ENCODE data around the gene CAMTA1.
"Not testable (repeated sequence)": the region's sequence is repeated elsewhere in the genome, so short reads cannot be mapped to it uniquely, and the experiment has no call there.

The CAMTA1 gene

DNA sequence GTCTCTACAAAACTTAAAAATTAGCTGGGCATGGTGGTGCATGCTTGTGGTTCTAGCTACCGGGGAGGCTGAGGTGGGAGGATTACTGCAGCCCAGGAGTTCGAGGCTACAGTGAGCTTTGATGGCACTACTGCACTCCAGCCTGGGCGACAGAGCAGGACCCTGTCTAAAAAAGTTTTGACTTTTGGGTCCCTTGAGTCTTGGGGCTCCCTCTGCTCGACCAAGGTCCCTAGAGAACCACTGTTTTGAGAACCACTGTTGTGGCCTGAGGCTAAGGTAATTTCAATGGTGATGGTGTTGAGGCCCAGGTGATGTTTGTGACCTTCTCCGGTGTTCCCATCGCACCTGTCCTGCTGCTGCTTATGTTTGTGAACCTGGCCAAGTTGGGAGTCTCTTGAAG lies 3.1 kb upstream of the CAMTA1 start:
- DNase-seq: no peak

DNA sequence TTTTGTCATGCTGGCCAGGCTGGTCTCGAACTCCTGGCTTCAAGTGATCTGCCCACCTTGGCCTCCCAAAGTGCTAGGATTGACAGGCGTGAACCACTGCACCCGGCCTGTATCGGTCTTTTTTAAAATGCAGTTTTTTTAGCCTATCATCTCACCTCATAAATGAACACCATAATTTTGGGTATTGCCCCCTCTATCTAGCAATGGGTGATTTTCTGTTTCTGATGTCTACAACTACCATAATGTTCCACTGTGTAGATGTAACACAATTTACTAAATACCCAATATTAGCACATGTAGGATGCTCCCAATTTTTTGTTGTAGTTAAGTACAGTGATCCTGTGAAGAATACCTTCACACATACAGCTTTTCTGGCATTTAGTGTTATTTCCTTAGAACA lies 2.0 kb upstream of the CAMTA1 start:
- DNase-seq: no peak

DNA sequence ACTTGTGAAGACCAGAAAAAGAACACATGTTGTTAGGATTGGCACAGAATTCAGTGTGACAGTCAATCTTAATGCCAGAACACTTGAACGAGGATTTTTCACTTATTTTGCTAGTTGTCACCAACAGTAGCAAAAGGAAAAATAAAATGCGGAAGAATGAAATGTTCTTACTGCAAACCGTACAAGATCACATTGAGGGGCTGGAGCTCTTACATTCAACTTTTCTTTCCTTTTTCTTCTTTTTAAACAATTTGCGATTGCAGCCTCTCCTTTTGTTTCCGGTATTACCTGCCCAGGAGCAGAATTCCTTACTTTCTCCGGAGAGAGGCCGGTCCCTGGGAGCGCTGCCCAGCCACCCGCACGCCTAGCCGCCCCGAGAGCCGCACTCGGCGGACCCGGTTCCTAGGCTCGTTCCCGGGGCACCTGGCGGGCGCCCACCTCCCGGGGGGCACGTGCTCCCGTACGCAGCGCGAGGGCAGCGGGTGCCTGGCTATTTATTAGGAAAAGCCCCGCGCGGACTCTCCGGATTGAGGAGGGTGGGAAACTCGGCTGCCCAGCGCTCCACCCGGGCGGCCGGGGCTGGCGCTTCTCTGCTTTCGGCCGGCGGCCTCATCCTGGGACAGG lies 1.2 kb upstream of the CAMTA1 start:
- DNase-seq: peak; percentile 25

DNA sequence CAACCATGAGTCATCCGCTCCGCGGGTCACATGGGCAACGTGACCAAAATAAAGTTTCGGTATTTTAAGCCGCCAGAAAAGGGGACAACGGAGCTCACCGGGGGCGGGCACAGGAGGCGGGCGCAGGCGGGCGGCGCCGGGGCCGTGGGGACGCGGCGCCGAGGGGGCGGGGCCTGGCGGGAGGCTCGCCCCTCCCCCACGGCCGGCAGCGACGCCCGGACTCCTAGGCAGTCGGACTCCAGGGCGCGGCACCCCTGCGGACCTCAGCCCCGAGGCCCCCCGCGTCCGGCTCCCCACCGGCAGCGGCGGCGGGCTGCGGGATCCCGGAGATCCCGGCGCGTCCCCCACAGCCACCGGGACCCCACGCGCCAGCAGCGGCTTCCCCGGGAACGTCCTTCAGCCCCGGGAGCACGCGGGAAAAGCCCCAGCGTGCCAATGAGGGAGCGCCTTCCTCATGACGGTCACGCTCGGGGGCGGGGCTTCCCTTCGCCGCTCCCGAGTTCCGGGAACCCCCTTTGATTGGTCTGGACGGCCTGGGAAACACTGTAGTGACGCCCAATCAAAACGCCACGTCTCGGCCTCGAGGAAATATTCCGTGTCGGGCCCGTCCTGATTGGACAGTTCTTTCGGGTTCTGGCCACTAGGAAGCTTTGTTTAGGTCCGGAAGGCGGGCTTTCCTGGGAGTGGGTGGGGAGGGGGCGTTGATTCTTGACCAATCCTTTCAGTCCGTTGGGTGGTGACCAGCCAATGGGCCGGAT lies 515 bp upstream of the CAMTA1 start:
- peak; percentile 93 for DNase-seq

DNA sequence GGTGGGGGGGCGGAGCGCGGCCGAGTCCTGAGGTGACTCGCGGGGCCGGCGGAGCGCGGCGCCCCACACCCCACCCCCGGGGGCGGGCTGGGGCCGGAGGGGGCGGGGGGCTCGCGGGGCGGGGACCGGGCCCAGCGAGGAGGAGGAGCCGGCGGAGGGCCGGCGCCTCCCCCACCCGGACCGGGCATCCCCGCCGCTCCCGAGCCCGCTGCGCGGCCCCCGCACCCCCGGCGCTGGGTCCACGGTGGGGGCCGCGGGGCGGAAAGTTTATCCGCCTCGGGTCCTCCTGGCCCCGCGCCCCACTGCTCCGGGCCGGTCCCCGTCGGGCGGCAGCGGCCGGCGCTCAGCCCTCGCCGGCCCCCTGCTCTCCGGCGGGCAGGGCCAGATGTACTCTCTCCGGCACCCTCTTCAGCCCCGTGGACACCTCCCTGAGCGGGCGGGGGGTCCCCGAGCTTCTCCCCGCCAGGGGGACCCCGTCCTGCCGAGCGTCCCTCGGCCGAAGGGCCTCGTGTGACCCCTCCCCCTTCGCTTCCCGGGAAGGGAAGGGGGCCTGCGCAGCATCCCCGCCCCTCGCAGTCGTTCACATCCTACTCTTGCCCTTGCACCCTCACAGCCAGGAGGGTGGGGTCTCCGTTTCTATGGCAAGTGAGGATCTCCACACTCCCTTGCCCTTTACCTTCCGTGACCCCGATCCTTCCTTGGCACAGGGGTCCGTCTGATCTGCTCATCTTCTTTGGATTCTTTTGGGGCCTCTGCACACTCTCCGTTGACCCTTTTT lies 663 bp downstream of the CAMTA1 start:
- peak; percentile 53 for DNase-seq

DNA sequence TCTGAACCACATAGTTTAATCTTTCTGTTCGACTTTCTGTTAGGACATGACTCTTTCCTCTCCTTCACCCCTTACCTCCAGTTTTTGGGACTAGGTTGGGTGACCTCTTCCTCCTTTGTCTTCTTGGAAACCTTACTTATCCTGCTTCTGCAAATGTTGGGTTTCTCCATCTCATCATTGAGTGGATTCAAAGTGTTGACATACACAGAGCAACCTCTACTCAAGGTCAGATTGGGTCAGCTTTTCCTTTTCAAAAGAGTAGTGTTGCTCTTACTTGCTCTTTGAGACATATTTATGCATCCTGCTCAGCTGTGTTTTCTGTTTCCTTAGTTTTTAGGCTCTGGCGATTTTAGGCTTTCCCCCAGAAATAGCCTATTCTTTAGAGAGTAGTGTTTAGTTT lies 3.7 kb downstream of the CAMTA1 start:
- DNase-seq: no peak

DNA sequence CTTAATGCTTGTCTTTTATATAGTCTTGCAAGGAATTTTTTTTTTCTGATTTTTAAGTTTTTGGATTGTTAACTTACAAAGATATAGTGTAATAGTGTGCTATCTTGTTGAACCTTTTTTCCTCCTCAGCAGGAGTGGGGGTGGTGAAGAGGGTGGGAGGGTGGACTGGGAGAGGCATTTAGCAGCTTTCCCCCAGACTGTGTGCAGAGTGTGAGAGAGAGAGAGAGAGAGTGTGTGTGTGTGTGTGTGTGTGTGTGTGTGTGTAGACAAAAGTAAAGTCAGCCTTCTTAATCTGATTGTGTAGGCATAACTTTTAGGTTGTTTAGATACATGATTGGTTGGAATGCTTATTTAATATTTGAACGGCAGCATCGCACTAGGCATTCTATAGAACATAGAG lies 4.9 kb downstream of the CAMTA1 start:
- no peak for DNase-seq

DNA sequence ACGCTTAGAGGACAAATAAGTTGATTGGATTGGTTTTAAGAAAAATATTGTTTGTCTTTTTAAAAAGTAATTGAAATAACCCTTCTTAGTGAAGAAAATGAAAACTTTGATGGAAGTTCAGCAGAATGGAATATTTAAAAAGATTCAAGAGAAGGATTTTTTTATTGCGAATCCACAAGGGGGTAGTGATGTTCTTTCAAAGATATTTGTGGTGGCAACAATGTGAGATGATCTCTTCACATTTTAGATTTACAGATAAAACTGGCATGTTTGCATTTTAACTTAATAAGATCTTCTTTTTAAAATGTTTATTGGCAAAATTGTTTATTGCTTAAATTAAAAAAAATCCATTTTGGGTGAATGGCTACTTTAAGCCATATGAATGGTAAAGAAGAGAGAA lies 8.9 kb downstream of the CAMTA1 start:
- DNase-seq: no peak

DNA sequence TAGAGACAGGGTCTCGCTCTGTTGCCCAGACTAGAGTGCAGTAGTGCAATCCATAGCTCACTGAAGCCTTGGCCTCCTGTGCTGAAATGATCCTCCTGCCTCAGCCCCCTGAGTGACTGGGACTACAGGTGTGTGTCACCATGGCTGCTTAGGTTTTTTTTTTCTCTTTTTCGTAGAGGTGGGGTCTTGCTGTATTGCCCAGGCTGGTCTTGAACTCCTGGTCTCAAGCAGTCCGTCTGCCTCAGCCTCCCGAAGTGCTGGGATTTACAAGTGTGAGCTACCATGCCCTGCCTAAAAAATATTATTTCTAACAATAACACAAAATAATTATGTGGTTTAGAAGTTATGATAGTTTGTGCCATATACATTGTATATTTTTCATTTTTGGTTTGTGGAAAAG lies 9.9 kb downstream of the CAMTA1 start:
- DNase-seq: no peak

DNA sequence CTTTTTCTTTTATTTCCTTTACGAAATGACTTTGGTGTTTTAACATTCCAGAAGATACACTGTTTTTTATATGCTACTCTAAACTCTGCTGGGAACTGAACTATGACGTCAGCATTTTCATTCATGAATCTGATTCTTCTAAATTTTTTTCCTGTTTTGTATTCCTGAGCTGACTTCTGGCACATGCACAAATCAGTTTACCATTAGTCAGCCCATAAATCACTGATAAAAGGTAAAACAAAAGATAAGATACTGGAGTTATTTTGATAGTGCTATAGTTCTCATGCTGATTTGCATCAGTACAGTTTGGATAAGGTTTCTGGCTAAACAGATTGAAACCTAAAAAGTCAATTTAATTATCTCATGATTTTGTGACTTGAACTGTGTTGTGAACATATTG lies 10.4 kb downstream of the CAMTA1 start:
- no peak for DNase-seq

DNA sequence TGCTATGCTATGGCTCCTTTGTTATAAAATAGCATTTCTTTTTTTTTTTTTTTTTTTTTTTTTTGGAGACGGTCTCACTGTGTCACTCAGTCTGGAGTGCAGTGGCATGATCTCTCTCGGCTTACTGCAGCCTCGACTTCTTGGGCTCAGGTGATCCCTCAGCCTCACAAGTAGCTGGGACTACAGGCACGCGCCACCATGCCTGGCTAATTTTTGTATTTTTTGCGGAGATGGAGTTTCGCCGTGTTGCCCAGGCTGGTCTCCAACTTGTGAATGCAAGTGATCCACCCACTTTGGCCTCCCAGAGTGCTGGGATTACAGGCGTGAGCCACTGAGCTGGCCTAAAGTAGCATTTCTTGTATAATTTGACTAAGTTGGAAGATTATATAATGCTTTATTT lies 10.8 kb downstream of the CAMTA1 start:
- no peak for DNase-seq

DNA sequence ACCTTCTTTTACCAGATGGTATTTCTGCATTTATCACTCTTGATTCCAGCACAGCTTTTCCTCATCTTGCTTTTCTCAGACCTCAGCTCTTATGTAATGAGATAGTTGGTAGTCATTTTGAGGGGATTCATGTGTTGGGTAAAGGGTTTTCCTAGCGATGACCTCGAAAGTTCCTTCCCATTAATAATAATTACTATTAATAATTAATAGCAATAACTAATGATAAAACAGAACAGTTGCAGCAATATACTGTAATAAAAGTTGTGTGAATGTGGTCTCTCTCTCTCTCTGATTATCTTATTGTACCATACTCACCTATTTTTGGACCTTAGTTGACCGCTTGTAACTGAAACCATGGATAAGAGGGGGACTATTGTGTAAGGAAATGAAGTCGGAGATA lies 14.2 kb downstream of the CAMTA1 start:
- DNase-seq: no peak

DNA sequence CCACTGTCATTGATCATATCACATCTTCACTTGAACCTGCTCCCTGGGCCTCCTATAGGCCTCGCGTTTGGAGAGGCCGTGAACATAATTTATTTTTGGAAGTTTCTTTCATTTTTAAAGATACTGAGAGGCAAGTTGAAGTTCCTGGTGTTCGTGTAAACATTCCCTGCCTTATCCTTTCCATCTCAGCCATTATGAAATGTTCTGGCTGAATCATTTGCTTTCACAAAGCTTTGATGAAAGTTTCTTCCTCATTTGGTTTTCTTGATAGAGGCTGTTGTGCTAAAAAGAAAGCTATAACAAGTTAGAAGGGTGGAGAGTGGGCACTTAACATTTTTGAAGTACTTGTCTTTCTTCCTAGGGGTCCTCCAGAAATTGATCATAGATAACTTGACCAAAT lies 15.5 kb downstream of the CAMTA1 start:
- DNase-seq: no peak

DNA sequence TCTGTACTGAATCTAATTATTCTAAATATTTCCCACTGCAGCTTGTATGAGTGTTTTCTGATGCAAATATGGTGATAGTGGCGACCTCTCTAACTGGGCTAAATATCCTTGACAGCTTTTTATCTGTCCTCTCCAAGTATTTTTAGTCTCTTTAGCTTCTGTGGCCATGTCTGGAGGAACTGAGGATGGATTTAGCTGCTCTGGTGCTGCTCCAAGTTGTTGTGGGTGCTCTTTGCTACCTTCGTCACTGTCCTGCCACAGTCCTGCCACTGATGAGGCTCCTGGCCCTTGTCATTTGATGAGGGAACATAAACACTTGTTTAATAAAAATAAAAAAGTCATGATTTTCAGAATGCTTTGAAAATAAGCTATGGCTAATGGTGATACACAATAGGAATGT lies 15.9 kb downstream of the CAMTA1 start:
- DNase-seq: no peak

DNA sequence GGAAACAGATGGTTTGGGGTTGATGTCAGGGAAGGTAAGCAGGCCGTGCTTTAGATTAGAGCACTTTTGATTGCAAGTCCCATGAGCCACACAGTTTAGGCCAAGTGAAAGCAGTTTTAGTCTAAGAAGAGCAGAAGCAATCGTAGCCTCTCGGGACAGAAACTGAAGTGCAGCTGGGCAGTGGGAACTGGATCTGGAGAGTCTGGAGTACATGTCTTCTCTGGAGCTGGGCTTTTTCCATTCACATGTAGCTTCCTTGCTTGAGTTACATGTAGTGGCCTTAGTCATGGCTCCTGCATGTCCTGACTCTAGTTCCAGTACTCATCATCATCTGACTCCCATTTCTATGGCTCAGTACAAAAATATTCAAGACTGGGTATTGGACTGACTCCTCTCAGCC lies 16.7 kb downstream of the CAMTA1 start:
- DNase-seq: no peak

DNA sequence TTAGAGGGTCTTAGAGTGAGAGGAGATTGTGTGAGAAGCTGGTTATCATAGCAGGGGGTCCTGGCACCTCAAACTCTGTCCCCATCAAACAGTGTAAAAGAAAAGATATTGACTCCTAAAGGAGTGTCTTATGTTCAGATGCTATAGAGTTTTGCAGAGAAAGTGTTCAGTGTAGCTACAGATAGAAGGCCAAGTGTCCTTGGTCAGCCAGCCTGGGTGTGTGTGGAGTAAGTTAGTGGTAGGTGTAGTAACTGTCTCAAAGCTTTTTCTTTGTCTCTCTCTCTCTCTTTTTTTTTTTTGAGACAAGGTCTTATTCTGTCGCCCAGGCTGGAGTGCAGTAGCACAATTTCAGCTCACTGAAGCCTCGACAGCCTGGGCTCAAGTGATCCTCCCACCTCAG lies 17.2 kb downstream of the CAMTA1 start:
- DNase-seq: no peak

DNA sequence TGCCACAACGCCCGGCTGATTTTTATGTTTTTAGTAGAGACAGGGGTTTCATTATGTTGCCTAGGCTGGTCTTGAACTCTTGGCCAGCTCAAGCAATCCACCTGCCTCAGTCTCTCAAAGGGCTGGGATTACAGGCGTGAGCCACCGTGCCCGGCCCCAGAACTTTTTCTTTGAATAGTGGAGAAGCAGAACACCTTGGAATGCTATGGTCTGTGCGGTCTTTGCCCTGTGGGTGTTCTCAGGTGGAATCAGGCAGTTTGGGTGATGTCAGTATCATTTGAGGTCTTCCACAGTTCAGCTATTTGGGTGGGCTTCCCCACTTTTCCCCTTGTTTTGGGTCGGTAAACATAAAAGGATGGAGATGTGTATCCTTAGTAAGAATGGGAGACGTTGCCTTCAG lies 17.6 kb downstream of the CAMTA1 start:
- DNase-seq: no peak

DNA sequence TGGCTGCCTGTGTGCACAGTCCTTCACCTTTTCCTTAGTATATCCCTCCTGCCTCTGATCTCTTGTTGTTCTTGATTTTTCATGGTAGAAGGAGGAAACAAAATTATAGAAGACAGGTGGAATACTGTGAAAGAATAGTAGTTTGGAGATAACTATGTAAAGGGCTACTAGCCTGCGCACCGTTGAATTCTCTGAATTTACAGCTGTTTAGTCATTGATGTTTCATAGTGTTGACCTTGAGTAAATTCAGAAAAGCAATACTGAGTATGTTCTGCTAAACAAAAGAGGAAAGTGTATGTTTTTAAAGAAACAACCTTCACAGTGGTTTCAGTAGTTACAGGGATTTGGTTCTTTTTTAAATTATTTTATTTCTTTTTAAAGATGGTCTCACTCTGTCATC lies 18.1 kb downstream of the CAMTA1 start:
- no peak for DNase-seq

DNA sequence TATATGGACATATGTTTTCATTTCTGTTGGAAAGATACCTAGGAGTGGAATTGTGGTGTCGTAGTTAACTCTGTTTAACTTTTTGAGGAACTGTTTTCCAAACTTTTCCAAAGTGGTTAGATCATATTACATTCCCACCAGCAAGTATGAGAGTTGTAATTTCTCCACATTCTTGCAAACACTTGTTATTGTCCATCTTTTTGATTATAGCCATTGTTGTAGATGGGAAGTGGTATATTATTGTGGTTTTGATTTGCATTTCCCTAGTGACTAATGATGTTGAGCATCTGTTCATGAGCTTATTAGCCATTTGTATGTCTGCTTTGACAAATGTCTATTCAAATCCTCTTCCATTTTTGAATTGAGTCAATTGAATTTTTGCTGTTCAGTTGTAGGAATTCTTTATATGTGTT lies 19.8 kb downstream of the CAMTA1 start:
- no peak for DNase-seq

DNA sequence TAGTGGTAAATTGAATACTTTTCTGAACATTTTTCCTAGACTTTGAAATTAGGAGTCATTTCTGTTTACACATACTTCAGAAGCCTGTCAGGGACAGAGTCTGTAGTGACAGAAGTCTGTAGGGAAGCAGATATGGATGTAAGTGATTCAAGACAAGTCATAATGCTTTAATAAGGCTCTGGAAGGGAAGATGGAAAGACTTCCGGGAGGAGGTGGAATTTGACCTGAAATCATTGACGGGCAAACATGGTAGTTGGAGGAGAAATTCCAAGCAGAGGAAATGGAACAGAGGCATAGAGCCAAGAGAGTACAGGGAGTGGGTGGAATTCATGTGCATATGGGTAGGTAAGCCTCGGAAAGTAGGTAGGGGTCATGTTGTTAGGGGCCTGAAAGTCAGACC lies 22.5 kb downstream of the CAMTA1 start:
- no peak for DNase-seq

DNA sequence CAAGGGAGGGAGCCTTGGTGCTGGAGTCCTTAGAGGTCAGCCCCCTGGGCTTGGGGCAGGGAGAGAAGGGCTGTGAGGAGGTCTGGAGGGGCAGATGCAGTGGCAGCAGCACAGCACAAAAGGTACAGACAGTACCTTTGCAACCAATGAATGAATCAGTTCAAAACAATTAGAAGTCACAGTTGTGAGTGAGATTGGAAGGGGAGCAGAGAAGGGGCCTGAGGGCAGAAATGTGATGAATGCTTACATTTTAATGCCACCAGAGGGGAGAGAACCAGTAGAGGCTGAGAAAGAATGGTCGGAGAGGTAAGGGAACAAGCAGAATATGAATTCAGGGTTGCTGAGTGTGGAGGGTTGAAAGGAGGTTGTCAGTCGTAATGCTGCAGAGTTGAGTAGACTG lies 24.2 kb downstream of the CAMTA1 start:
- DNase-seq: no peak

DNA sequence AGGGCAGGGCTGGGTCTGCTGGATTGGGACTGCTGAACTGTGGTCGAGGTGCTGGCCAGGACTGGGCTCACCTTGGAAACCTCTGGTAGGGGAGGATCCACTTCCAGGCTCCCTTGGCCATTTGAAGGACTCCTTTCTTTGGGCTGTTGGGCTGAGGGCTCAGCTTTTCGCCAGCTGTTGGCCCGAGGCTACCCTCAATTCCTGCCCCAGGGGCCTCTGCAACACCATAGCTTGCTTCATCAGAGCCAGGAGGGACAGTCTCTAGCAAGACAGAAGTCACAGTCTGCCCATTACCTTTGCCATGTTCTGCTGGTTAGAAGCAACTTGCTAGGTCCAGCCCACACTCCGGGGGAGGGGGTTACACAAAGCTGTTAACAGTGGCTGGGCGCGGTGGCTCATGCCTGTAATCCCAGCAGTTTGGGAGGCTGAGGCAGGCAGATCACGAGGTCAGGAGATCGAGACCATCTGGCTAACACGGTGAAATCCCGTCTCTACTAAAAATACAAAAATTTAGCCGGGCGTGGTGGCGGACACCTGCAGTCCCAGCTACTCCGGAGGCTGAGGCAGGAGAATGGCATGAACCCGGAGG lies 25.0 kb downstream of the CAMTA1 start:
- not testable (repeated sequence) for DNase-seq

DNA sequence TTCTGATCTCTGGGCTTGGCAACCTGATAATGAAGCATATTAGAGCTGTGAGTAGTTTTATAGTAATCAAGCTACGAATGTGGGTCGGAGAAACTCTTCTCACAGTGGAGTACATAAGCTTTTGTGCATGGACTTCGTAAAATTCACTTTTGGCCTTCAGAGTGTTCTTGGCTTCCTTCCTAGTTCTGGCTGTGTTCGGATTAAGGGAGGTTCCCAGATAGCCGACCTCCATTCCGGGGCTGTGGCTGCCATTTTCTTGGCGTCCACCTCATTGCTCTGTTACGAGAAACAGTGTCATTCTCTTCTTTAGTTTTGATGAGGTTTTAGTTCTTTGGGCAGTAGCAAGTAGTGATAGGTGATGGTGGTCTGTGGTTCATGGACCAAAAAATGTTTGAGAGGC lies 26.3 kb downstream of the CAMTA1 start:
- no peak for DNase-seq

DNA sequence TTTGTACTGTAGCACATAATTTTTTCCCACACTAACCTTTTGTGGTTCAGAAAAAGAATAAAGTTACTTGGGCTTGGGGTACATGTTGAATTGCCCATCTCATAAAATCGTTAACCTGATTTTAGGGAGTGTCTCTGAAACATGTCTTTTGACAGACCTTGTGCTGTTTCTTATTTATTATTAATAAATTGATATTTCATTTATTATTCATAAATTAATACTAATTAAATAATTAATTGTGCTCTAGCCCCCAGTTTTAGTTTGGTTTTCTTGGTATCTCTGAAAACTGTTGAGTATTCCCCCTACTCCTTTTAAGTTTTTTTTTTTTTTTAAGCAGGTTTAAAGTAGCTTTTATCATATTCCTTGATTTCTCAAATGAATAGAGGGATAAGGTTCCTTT lies 27.9 kb downstream of the CAMTA1 start:
- DNase-seq: no peak

Data from 8988T (cell line).